Lung (tissue), 16 donors: ENCODE results near the gene C21orf91. TPM values are rescaled to one million over a fixed set of nuclear protein-coding genes. Genes with fewer than 3 reads are reported as not detected.

ENCODE experiments used
- ATAC-seq: fragments of 200-7000 bp; cut with Tn5 transposase; one replicate; pipeline ENCODE4 v1.9.1; 2020; ENCODE audit warnings: moderate number of reproducible peaks; ENCODE audit not compliant: insufficient read depth, low FRiP score
- DNase-seq, 3 donors: peaks; one replicate each; pipeline ENCODE4 v3.0.0-alpha.2; 2013 to 2017
- H3K27ac ChIP-seq, 2 donors: one replicate each; pipeline ENCODE4 v1.5.1; 2013; ENCODE audit warnings: mild to moderate bottlenecking in 2 of 2, moderate library complexity in 2 of 2, control low read depth in 1 of 2, inconsistent platforms in 1 of 2, low read depth in 1 of 2, low read length in 1 of 2
- H3K27me3 ChIP-seq, 3 donors: one replicate each; pipeline ENCODE4 v1.5.1; 2013; ENCODE audit warnings: low read length in 2 of 3; ENCODE audit not compliant: control insufficient read depth in 3 of 3, insufficient read depth in 3 of 3
- H3K36me3 ChIP-seq, 4 donors: one replicate each; pipeline ENCODE4 v1.5.1; 2013; ENCODE audit warnings: low read length in 4 of 4, mild to moderate bottlenecking in 1 of 4, moderate library complexity in 1 of 4; ENCODE audit not compliant: control insufficient read depth in 4 of 4, insufficient read depth in 4 of 4
- H3K4me1 ChIP-seq, 5 donors: one replicate each; pipeline ENCODE4 v1.5.1; 2013; ENCODE audit warnings: low read length in 5 of 5, mild to moderate bottlenecking in 2 of 5, moderate library complexity in 1 of 5; ENCODE audit not compliant: control insufficient read depth in 5 of 5, insufficient read depth in 5 of 5
- H3K4me3 ChIP-seq: one replicate; pipeline ENCODE4 v1.5.1; 2013; ENCODE audit warnings: mild to moderate bottlenecking, control low read depth, moderate library complexity
- H3K9ac ChIP-seq, 2 donors: one replicate each; pipeline ENCODE4 v1.5.1; 2013; ENCODE audit warnings: low read length in 2 of 2, control low read depth in 1 of 2; ENCODE audit not compliant: insufficient read depth in 1 of 2
- H3K9me3 ChIP-seq, 4 donors: one replicate each; pipeline ENCODE4 v1.5.1; 2013; ENCODE audit warnings: low read length in 3 of 4, mild to moderate bottlenecking in 1 of 4, moderate library complexity in 1 of 4; ENCODE audit not compliant: control insufficient read depth in 4 of 4, insufficient read depth in 3 of 4
- WGBS, 2 donors: extraction: QIAGEN DNeasy Blood & Tissue Kit; methylation state at CpG; one replicate each; pipeline ENCODE4 v1.1.7; 2013; 5-methylcytosine and 5-hydroxymethylcytosine counted together
- long read RNA-seq, 5 donors: transcript quantifications; one replicate each; lab custom pipeline, GENCODE V29; 2026
- polyA plus RNA-seq, 2 donors: library from polyadenylated mRNA; stranded (reverse); fragments of 200-250 nt; gene quantifications; one replicate each; pipeline ENCODE4 v1.2.1, GENCODE V29; 2013
- total RNA-seq, 2 donors: library from RNA; depleted of rRNA in 1 of 2; stranded (reverse); fragments of >200 nt in 1 of 2; gene quantifications; one replicate each; pipeline ENCODE4 v1.2.1, GENCODE V29; 2014 to 2021
- TF ChIP-seq, protein P1 (sequence below): IDR thresholded peaks from 2 replicates; pipeline ENCODE4 v1.5.1; 2012; ENCODE audit warnings: mild to moderate bottlenecking; ENCODE audit errors: control extremely low read depth, extremely low read depth
- donor health status: control.
- donor health status: control.
- donor health status: Bipolar disorder and iron deficiency.
- donor health status: healthy.
- donor health status: DM: yes; HTN: yes; CAD: no.

C21orf91 gene
- 10 to 100 TPM; 15.3 to 19.0 TPM for total RNA-seq
- polyA plus RNA-seq, result 1 to 10 TPM; 2.8 to 5.1 TPM
- long read RNA-seq, donor 1, full-length matches to known transcripts, result 4 of 9 reads
- long read RNA-seq, donor 1, partial matches to known transcripts, result 5 of 9 reads
- long read RNA-seq, donor 1, other reads (novel, unspliced or antisense), result 0 of 9 reads
- long read RNA-seq, donor 2, result 0 reads
- long read RNA-seq, donor 3, full-length matches to known transcripts, result 3 of 3 reads
- long read RNA-seq, donor 3, partial matches to known transcripts, result 0 of 3 reads
- long read RNA-seq, donor 3, other reads (novel, unspliced or antisense), result 0 of 3 reads
- long read RNA-seq, donor 4, full-length matches to known transcripts, result 3 of 3 reads
- long read RNA-seq, donor 4, partial matches to known transcripts, result 0 of 3 reads
- long read RNA-seq, donor 4, other reads (novel, unspliced or antisense), result 0 of 3 reads
- long read RNA-seq, donor 5, partial matches to known transcripts, result 5 of 5 reads
- long read RNA-seq, donor 5, other reads (novel, unspliced or antisense), result 0 of 5 reads

DNA sequence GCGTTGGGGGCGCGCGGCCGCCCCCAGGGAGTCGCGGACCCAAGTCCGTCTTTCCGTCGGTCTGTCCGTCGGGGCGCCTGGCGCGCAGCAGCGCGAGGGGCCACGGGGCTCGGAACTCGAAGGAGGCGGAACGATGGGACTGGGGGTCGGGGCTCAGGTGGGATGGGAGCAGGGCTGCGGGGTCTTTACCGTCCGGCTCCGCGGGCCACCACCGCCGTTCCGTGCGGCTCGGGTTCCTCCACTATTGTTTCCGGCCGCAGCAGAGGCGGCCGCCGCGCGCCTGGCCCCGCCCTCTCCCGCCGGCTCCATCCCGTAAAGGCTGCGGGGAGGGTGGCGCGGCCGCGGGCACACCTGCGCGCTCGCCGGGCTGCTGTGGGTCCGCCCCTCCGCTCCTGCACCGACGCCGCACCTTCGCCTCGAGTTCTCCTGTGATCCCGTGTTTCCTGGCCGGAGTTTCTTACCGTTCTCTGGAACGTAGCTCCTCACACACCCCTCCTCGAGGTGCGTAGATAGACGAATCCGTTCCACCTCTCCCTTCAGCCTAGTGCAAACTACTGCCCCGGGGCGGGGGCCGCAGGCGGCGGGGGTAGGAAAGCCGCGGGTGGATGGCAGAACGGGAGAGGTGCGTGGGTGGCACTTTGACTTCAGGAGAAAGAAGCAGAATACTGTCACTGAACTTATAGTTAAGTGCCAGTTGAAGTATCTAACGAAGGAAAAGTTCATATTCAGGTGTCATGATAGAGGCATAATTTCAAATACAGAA is at the start of gene C21orf91:
C21orf91 (minus strand) TSS at position 243 of the 763 bp plus-strand sequence. CDS start 1,038 bp downstream, outside the sequence.
- DNase-seq, result peak; percentile 90 to 93 (median 93)
- no peaks in the 10 kb centered on the region for H3K27me3 ChIP-seq
- H3K36me3 ChIP-seq, result peaks cover 0 to 3% (median under 1%) of the 10 kb centered on the region in 4 donors
- H3K4me1 ChIP-seq, result peaks cover 0 to 10% (median 3%) of the 10 kb centered on the region in 5 donors
- no peaks in the 10 kb centered on the region for H3K9me3 ChIP-seq
- H3K27ac ChIP-seq, result peak within 1 kb of the TSS; percentile 93 to 97
- H3K9ac ChIP-seq, result peak within 1 kb of the TSS; percentile 56 to 86
- ATAC-seq, result peak; percentile 96
- 0 to 1% methylated on average over 72 to 78 of the region's 78 CpGs for WGBS, 2 donors
- peak within 1 kb of the TSS; percentile 96 for H3K4me3 ChIP-seq
- TF ChIP-seq, protein P1, sequence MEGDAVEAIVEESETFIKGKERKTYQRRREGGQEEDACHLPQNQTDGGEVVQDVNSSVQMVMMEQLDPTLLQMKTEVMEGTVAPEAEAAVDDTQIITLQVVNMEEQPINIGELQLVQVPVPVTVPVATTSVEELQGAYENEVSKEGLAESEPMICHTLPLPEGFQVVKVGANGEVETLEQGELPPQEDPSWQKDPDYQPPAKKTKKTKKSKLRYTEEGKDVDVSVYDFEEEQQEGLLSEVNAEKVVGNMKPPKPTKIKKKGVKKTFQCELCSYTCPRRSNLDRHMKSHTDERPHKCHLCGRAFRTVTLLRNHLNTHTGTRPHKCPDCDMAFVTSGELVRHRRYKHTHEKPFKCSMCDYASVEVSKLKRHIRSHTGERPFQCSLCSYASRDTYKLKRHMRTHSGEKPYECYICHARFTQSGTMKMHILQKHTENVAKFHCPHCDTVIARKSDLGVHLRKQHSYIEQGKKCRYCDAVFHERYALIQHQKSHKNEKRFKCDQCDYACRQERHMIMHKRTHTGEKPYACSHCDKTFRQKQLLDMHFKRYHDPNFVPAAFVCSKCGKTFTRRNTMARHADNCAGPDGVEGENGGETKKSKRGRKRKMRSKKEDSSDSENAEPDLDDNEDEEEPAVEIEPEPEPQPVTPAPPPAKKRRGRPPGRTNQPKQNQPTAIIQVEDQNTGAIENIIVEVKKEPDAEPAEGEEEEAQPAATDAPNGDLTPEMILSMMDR, result no peak

DNA sequence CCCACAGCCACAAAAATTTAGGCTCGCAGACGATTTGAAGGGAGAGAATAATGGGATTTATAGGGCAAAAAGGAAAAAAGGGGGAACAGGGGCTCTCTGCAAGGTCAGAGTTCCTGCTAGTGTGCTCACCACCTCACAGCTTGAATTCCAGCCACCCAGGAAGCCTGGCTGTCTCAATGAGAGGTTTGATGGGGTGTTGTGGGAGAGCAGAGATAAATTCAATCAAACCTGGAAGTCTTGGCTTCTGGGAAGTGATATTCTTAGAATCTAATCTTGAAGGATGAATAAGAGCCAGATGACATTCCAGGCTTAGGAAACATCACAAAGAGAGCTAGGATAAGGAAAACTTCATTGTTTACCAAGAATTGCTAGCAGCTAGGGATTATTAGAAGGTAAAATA is 47.4 kb upstream of the C21orf91 start:
- no peaks in the 10 kb centered on the region for H3K27me3 ChIP-seq
- 84 to 91% methylated on average over 2 of the region's 2 CpGs for WGBS, 2 donors

DNA sequence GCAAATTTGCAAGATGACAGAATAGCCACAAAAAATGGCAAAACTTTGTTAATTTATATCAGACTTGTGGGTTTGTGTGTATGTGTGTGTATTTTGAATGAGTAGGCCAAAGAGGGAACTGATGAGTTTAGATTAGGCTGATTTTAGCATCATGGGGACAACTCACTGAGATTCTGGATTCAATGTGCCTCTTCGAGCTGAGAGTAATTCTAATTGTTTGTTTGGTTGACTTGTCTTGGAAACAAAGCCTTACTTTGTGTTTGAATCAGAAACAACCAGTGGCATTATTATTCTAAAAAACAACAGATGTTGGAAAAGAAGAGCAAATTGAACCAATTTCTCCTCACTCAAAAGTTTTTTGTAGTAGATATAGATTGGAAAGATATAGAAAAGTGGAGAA is 40.5 kb upstream of the C21orf91 start:
- H3K27ac ChIP-seq, result no peak overlapping the region
- DNase-seq (no peak), ATAC-seq (no peak)
- H3K4me1 ChIP-seq, result no peaks in the 10 kb centered on the region
- 96 to 97% methylated on average over 1 of the region's 1 CpG for WGBS, 2 donors
- no peak overlapping the region for H3K9ac ChIP-seq
- no peaks in the 10 kb centered on the region for H3K27me3 ChIP-seq
- no peaks in the 10 kb centered on the region for H3K36me3 ChIP-seq
- TF ChIP-seq, protein P1, result no peak
- no peaks in the 10 kb centered on the region for H3K9me3 ChIP-seq
- no peak overlapping the region for H3K4me3 ChIP-seq

More for the DNA sequence above, 47.4 kb upstream of the C21orf91 start:
- H3K36me3 ChIP-seq, result no peaks in the 10 kb centered on the region
- H3K4me1 ChIP-seq, result no peaks in the 10 kb centered on the region
- no peak for ATAC-seq
- no peak overlapping the region for H3K27ac ChIP-seq
- H3K9ac ChIP-seq, result no peak overlapping the region
- no peak overlapping the region for H3K4me3 ChIP-seq
- H3K9me3 ChIP-seq, result no peaks in the 10 kb centered on the region
- DNase-seq, result no peak
- TF ChIP-seq, protein P1, result no peak
